Activated CD4-positive, alpha-beta T cell treated with anti-CD3 and anti-CD28 coated beads for 36 hours (primary cell): Measurements from ENCODE around the gene LARP4B. TPM values are rescaled to one million over a fixed set of nuclear protein-coding genes. Genes with fewer than 3 reads are reported as not detected.

Experiments
- ATAC-seq: fragments of 200-7000 bp; cut with Tn5 transposase; one replicate; pipeline ENCODE4 v1.10.0; 2021; ENCODE audit warnings: mild to moderate bottlenecking, moderate library complexity
- CTCF ChIA-PET: fragments of 350-600 bp; sonication (Branson Sonifier 250); formaldehyde crosslinking; loops from one replicate; lab custom pipeline; 2021; ENCODE audit warnings: antibody characterized with exemption; lab: Charles Lee
- POLR2A ChIA-PET: fragments of 350-600 bp; sonication (Branson Sonifier 250); formaldehyde crosslinking; loops from one replicate; lab custom pipeline; 2021; ENCODE audit warnings: antibody characterized with exemption, inconsistent platforms; lab: Charles Lee
- DNase-seq: peaks from one replicate; pipeline ENCODE4 v3.0.0-alpha.2; 2020
- H3K27ac Mint-ChIP-seq: one replicate; pipeline ENCODE4 v1.8.0; 2021; ENCODE audit warnings: mixed read lengths
- H3K27me3 Mint-ChIP-seq: one replicate; pipeline ENCODE4 v1.8.0; 2021; ENCODE audit warnings: mixed read lengths
- H3K36me3 Mint-ChIP-seq: one replicate; pipeline ENCODE4 v1.8.0; 2021; ENCODE audit warnings: low read depth, mixed read lengths
- H3K4me1 Mint-ChIP-seq: one replicate; pipeline ENCODE4 v1.8.0; 2021; ENCODE audit warnings: mixed read lengths
- H3K4me3 Mint-ChIP-seq: one replicate; pipeline ENCODE4 v1.8.0; 2021; ENCODE audit warnings: mild to moderate bottlenecking, moderate library complexity, mixed read lengths
- H3K9me3 Mint-ChIP-seq: one replicate; pipeline ENCODE4 v1.8.0; 2021; ENCODE audit warnings: low read depth, mixed read lengths
- intact Hi-C, 2 experiments: fragments of 100-400 bp; cut with DNase I in 1 of 2; cut with micrococcal nuclease in 1 of 2; formaldehyde crosslinking; loops; one replicate each; pipeline versions ENCODE4 v1.14.2 to v1.15.1; 2022 to 2024; cut with DNase I, micrococcal nuclease
- total RNA-seq, 2 experiments: library from RNA; stranded (reverse); gene quantifications; one replicate each; pipeline ENCODE4 v1.2.3, GENCODE V29; 2021

Gene LARP4B
- total RNA-seq, 2 experiments from 2014 or later: 88.2 to 97.5 TPM

DNA sequence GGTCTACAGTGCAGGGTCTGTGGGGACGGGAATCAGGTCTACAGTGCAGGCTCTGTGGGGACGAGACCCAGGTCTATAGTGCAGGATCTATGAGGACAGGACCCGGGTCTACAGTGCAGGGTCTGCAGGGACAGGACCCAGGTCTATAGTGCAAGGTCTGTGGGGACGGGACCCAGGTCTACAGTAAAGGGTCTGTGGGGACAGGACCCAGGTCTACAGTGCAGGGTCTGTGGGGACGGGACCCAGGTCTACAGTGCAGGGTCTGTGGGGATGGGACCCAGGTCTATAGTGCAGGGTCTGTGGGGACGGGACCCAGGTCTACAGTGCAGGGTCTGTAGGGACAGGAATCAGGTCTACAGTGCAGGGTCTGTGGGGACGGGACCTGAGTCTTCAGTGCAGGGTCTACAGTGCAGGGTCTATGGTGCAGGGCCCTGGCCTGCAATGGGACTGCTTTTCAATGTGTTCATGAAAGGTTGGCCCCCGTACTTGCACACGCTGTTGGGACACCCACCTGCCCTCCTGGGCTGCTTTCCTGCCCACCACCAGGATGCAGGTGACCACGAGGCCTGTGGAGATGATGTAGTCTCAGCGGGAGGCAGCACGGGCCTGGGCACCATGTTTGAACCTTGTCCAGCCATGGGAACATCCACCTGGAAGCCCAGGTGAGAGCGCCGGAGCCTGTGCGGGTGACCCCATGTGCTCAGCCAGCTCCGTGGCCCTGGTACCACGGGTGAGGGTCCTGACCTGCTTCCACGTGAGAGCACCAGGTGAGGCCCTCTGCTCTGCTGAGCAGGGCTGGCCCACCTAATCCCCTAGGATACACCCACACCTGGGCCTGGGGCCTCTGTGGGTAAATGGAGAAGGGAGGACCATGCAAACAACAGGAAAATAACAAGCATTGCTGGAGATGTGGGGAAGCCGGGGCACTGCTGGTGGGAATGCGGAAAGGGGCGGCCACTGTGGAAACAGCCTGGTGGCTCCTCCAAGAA is 150.7 kb downstream of the LARP4B start:
- H3K9me3 Mint-ChIP-seq: no peaks in the 10 kb centered on the region

GRCh38 chr10:778626-779330 is 152.7 kb downstream of the LARP4B start:
- ATAC-seq: no peak
- Mint-ChIP-seq H3K9me3 (no peaks in the 10 kb centered on the region), H3K4me3 (no peak overlapping the region), H3K4me1 (no peaks in the 10 kb centered on the region), H3K27me3 (peaks cover 7% of the 10 kb centered on the region), H3K27ac (no peak overlapping the region), H3K36me3 (no peaks in the 10 kb centered on the region)
- DNase-seq: no peak
- intact Hi-C loops: no loop called here
- ChIA-PET CTCF (no interaction called here), POLR2A (no interaction called here)

More for the DNA sequence above, 150.7 kb downstream of the LARP4B start:
- H3K4me1 Mint-ChIP-seq: no peaks in the 10 kb centered on the region
- intact Hi-C loops: loop anchor here in 1 of 2 experiments (5.0 kb wide), 1 partner anchor 269 kb away; no protein-coding TSS in a partner anchor
- DNase-seq: no peak
- POLR2A ChIA-PET: no interaction called here
- peaks cover 11% of the 10 kb centered on the region for H3K27me3 Mint-ChIP-seq
- no peak overlapping the region for H3K4me3 Mint-ChIP-seq
- CTCF ChIA-PET: no interaction called here
- no peak for ATAC-seq
- no peaks in the 10 kb centered on the region for H3K36me3 Mint-ChIP-seq
- H3K27ac Mint-ChIP-seq: no peak overlapping the region

GRCh38 chr10:777913-778479 is 153.5 kb downstream of the LARP4B start:
- Mint-ChIP-seq H3K4me1 (no peaks in the 10 kb centered on the region), H3K27ac (no peak overlapping the region), H3K4me3 (no peak overlapping the region), H3K27me3 (peaks cover 7% of the 10 kb centered on the region), H3K36me3 (no peaks in the 10 kb centered on the region), H3K9me3 (no peaks in the 10 kb centered on the region)
- ChIA-PET CTCF (no interaction called here), POLR2A (interaction anchor here (0.6 kb wide), 1 partner anchor 55 kb away, joined by 6 read pairs; no protein-coding TSS in a partner anchor)
- intact Hi-C loops: no loop called here
- no peak for DNase-seq
- no peak for ATAC-seq

- CTCF ChIA-PET: no interaction called here
- peaks cover 4% of the 10 kb centered on the region for H3K27me3 Mint-ChIP-seq
- no peak overlapping the region for H3K27ac Mint-ChIP-seq
- POLR2A ChIA-PET: no interaction called here
- no peaks in the 10 kb centered on the region for H3K36me3 Mint-ChIP-seq
- H3K4me3 Mint-ChIP-seq: no peak overlapping the region
- H3K4me1 Mint-ChIP-seq: no peaks in the 10 kb centered on the region
- no peaks in the 10 kb centered on the region for H3K9me3 Mint-ChIP-seq
- DNase-seq (no peak), ATAC-seq (no peak)
- intact Hi-C loops: no loop called here
Measured at GRCh38 chr10:776772-777171, 154.7 kb downstream of the LARP4B start.

DNA sequence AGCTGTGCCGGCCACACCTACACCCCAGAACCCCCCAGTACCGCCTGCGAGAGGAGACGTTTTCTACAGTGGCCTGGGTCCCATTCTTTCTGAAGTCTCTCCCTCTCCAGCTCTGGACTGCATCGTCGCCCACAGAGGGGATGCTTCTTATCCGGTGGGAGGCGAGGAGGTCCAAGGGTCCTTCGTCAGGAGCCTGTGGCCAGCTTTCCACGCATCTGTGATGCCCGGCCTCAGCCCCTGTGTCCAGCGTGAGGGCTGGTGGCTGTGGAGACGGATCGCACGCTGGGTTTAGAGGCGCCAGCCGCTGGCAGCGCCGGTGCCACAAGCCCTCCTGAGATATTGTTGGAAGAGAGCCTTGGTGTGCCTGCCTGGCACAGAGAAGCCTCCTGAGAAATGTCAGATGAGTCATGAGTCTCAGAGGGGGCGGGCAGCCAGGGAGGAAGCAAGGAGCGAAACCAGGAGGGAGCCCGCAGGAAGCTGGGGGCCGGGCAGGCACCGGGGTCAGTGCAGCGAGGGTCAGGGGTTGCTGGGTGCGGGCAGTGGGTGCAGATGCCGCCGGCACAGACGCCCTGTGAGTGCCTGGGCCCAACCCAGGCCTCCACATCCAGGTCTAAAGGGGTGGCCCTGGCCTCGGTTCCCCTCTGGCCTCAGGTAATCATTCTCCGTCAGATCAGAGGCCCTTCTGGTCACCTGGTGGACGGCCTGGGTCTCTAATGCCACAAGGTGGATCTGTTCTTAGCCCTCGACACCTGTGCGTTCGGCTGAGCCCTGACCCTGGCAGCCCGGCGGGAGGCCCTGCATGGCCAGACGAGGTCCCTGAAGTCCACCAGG is 156.0 kb downstream of the LARP4B start:
- CTCF ChIA-PET: interaction anchor here (0.7 kb wide), 1 partner anchor 336 kb away, joined by 3 read pairs; no protein-coding TSS in a partner anchor
- Mint-ChIP-seq H3K36me3 (no peaks in the 10 kb centered on the region), H3K27me3 (no peaks in the 10 kb centered on the region), H3K27ac (no peak overlapping the region), H3K4me1 (no peaks in the 10 kb centered on the region), H3K4me3 (no peak overlapping the region), H3K9me3 (no peaks in the 10 kb centered on the region)
- intact Hi-C loops: no loop called here
- ATAC-seq (no peak), DNase-seq (no peak)
- POLR2A ChIA-PET: no interaction called here

GRCh38 chr10:774661-775244 is 156.8 kb downstream of the LARP4B start:
- Mint-ChIP-seq H3K4me3 (no peak overlapping the region), H3K9me3 (no peaks in the 10 kb centered on the region), H3K36me3 (no peaks in the 10 kb centered on the region), H3K27ac (no peak overlapping the region), H3K27me3 (no peaks in the 10 kb centered on the region), H3K4me1 (no peaks in the 10 kb centered on the region)
- intact Hi-C loops: no loop called here
- ATAC-seq: no peak
- POLR2A ChIA-PET: no interaction called here
- DNase-seq: no peak
- CTCF ChIA-PET: no interaction called here

GRCh38 chr10:774223-774622 is 157.3 kb downstream of the LARP4B start:
- intact Hi-C loops: no loop called here
- H3K4me3 Mint-ChIP-seq: no peak overlapping the region
- no peaks in the 10 kb centered on the region for H3K4me1 Mint-ChIP-seq
- DNase-seq (no peak), ATAC-seq (no peak)
- CTCF ChIA-PET: no interaction called here
- no peaks in the 10 kb centered on the region for H3K9me3 Mint-ChIP-seq
- H3K27me3 Mint-ChIP-seq: no peaks in the 10 kb centered on the region
- no peak overlapping the region for H3K27ac Mint-ChIP-seq
- POLR2A ChIA-PET: no interaction called here
- no peaks in the 10 kb centered on the region for H3K36me3 Mint-ChIP-seq

GRCh38 chr10:773562-774161 is 157.8 kb downstream of the LARP4B start:
- Mint-ChIP-seq H3K4me3 (no peak overlapping the region), H3K27me3 (no peaks in the 10 kb centered on the region), H3K36me3 (no peaks in the 10 kb centered on the region), H3K27ac (no peak overlapping the region), H3K9me3 (no peaks in the 10 kb centered on the region), H3K4me1 (no peaks in the 10 kb centered on the region)
- intact Hi-C loops: no loop called here
- DNase-seq: no peak
- ChIA-PET POLR2A (no interaction called here), CTCF (no interaction called here)
- no peak for ATAC-seq

DNA sequence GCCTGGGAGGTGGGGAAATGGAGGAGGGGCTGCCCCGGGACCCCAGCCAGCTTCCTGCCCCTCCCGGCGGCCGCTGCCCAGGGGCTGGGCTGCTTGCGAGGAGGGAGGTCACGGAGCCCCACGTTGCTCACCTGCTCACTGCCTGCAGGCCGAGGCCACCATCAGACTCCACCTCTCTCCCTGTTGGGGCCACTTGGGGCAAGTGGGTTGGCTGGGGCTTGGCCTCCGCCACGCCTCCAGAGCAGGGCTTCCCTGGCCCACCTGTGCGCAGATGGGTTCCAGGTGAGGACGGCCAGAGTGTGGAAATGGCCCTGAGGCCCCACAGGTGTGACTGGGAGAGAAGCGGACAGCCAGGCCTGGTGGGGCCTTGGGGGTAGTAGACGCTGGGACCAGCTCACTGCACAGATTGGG is 159.3 kb downstream of the LARP4B start:
- ChIA-PET CTCF (no interaction called here), POLR2A (no interaction called here)
- H3K27ac Mint-ChIP-seq: no peak overlapping the region

GRCh38 chr10:771647-772046 is 159.9 kb downstream of the LARP4B start:
- Mint-ChIP-seq H3K4me3 (no peak overlapping the region), H3K4me1 (no peaks in the 10 kb centered on the region), H3K36me3 (no peaks in the 10 kb centered on the region), H3K27me3 (no peaks in the 10 kb centered on the region), H3K9me3 (peaks cover 8% of the 10 kb centered on the region), H3K27ac (no peak overlapping the region)
- intact Hi-C loops: no loop called here
- ChIA-PET CTCF (no interaction called here), POLR2A (no interaction called here)
- ATAC-seq: no peak
- no peak for DNase-seq

More for the DNA sequence above, 159.3 kb downstream of the LARP4B start:
- no peaks in the 10 kb centered on the region for H3K27me3 Mint-ChIP-seq
- no peak overlapping the region for H3K4me3 Mint-ChIP-seq
- no peak for DNase-seq
- H3K4me1 Mint-ChIP-seq: no peaks in the 10 kb centered on the region
- intact Hi-C loops: no loop called here
- ATAC-seq: no peak
- peaks cover 8% of the 10 kb centered on the region for H3K9me3 Mint-ChIP-seq
- no peaks in the 10 kb centered on the region for H3K36me3 Mint-ChIP-seq
